Sigmoid colon (tissue), 7 donors: ENCODE results near the gene WDR4. TPM values are rescaled to one million over a fixed set of nuclear protein-coding genes. Genes with fewer than 3 reads are reported as not detected.
"Not testable (repeated sequence)": the region's sequence is repeated elsewhere in the genome, so short reads cannot be mapped to it uniquely, and the experiment has no call there.

Source experiments
- DNase-seq: peaks from one replicate; pipeline ENCODE4 v3.0.0-alpha.2; 2019
- H3K27ac ChIP-seq, 4 donors: fragments of 200-600 bp; sonication (generic); one replicate each; pipeline ENCODE4 v1.5.1; 2016 to 2019; ENCODE audit warnings: mild to moderate bottlenecking in 1 of 4
- H3K27me3 ChIP-seq, 3 donors: fragments of 200-600 bp; sonication (generic); one replicate each; pipeline ENCODE4 v1.5.1; 2019; ENCODE audit warnings: mild to moderate bottlenecking in 1 of 3
- H3K36me3 ChIP-seq, 4 donors: fragments of 200-600 bp; sonication (generic); one replicate each; pipeline ENCODE4 v1.5.1; 2016 to 2019
- H3K4me1 ChIP-seq, 4 donors: fragments of 200-600 bp; sonication (generic); one replicate each; pipeline ENCODE4 v1.5.1; 2017 to 2019
- H3K4me3 ChIP-seq, 4 donors: fragments of 200-600 bp; sonication (generic); one replicate each; pipeline ENCODE4 v1.5.1; 2017 to 2019; ENCODE audit warnings: mild to moderate bottlenecking in 2 of 4, moderate library complexity in 1 of 4
- H3K9me3 ChIP-seq, 4 donors: fragments of 200-600 bp in 3 of 4; sonication (generic) in 3 of 4; one replicate each; pipeline versions ENCODE4 v1.5.1 to v1.6.1; 2013 to 2019
- CTCF ChIP-seq, 4 experiments: fragments of 450-650 bp in 3 of 4; fragments of 200-600 bp in 1 of 4; IDR thresholded peaks; one replicate each; pipeline ENCODE4 v1.5.1; 2016 to 2019; ENCODE audit warnings: antibody characterized with exemption in 4 of 4, mild to moderate bottlenecking in 3 of 4, moderate library complexity in 2 of 4
- EP300 ChIP-seq, 4 donors: sonication (generic); formaldehyde crosslinking; IDR thresholded peaks; one replicate each; pipeline ENCODE4 v1.6.1; 2017; ENCODE audit warnings: antibody characterized with exemption in 4 of 4
- POLR2A ChIP-seq, 2 donors: fragments of 450-650 bp; IDR thresholded peaks; one replicate each; pipeline ENCODE4 v1.6.1; 2016; ENCODE audit warnings: antibody characterized with exemption in 2 of 2, mild to moderate bottlenecking in 2 of 2, moderate library complexity in 2 of 2
- POLR2AphosphoS5 ChIP-seq, 4 donors: sonication (generic); formaldehyde crosslinking; IDR thresholded peaks; one replicate each; pipeline ENCODE4 v1.6.1; 2017; ENCODE audit warnings: antibody characterized with exemption in 4 of 4
- WGBS, 2 donors: extraction: QIAGEN DNeasy Blood & Tissue Kit; methylation state at CpG; one replicate each; pipeline ENCODE4 v1.1.7; 2013; 5-methylcytosine and 5-hydroxymethylcytosine counted together
- intact Hi-C: fragments of 100-400 bp; cut with DNase I; formaldehyde crosslinking; loops from one replicate; pipeline ENCODE4 v1.15.1; 2023
- polyA plus RNA-seq, 3 donors: library from polyadenylated mRNA; stranded (reverse); fragments of 200-250 nt; gene quantifications; one replicate each; pipeline ENCODE4 v1.2.3, GENCODE V29; 2013
- total RNA-seq, 4 donors: library from RNA; depleted of rRNA; stranded (reverse); fragments of >200 nt; gene quantifications; one replicate each; pipeline ENCODE4 v1.1.0, GENCODE V29; 2016
- donor health status: healthy with polysubstance abuse.
- donor health status: Bipolar disorder and iron deficiency.
- donor health status: healthy.

Gene WDR4
- total and polyA plus RNA-seq, 7 donors = 2.8 to 23.5 (median 4.2) TPM

GRCh38 chr21:42811960-42812359 is 67.4 kb downstream of the WDR4 start:
- TF ChIP-seq CTCF (IDR thresholded peaks at IDR 0.05) (no peak), POLR2A (IDR thresholded peaks at IDR 0.05) (no peak), EP300 (IDR thresholded peaks at IDR 0.05) (no peak), POLR2AphosphoS5 (IDR thresholded peaks at IDR 0.05) (no peak)
- Histone ChIP-seq H3K27ac (no peak overlapping the region), H3K9me3 (no peaks in the 10 kb centered on the region), H3K4me3 (no peak overlapping the region), H3K27me3 (peaks cover 0 to 15% (median 0%) of the 10 kb centered on the region in 3 donors), H3K36me3 (no peaks in the 10 kb centered on the region), H3K4me1 (no peaks in the 10 kb centered on the region)
- intact Hi-C loops = no loop called here
- no peak for DNase-seq
- 66% methylated on average over 6 of the region's 6 CpGs for WGBS, 2 donors

- Histone ChIP-seq H3K36me3 (no peaks in the 10 kb centered on the region), H3K4me1 (no peaks in the 10 kb centered on the region), H3K9me3 (no peaks in the 10 kb centered on the region), H3K27ac (no peak overlapping the region), H3K27me3 (peaks cover 0 to 15% (median 0%) of the 10 kb centered on the region in 3 donors), H3K4me3 (no peak overlapping the region)
- no peak for TF ChIP-seq POLR2AphosphoS5 (IDR thresholded peaks at IDR 0.05)
- no peak for TF ChIP-seq EP300 (IDR thresholded peaks at IDR 0.05)
- no peak for TF ChIP-seq CTCF (IDR thresholded peaks at IDR 0.05)
- TF ChIP-seq POLR2A (IDR thresholded peaks at IDR 0.05) = no peak
- no peak for DNase-seq
- 76 to 93% methylated on average over 18 of the region's 18 CpGs for WGBS, 2 donors
- intact Hi-C loops = no loop called here
Measured at GRCh38 chr21:42809577-42810475, 69.5 kb downstream of the WDR4 start.

GRCh38 chr21:42809171-42809570 is 70.2 kb downstream of the WDR4 start:
- intact Hi-C loops = no loop called here
- Histone ChIP-seq H3K36me3 (no peaks in the 10 kb centered on the region), H3K4me1 (no peaks in the 10 kb centered on the region), H3K4me3 (no peak overlapping the region), H3K27ac (no peak overlapping the region), H3K27me3 (peaks cover 0 to 15% (median 0%) of the 10 kb centered on the region in 3 donors), H3K9me3 (no peaks in the 10 kb centered on the region)
- TF ChIP-seq POLR2AphosphoS5 (IDR thresholded peaks at IDR 0.05) (no peak), POLR2A (IDR thresholded peaks at IDR 0.05) (no peak), CTCF (IDR thresholded peaks at IDR 0.05) (no peak), EP300 (IDR thresholded peaks at IDR 0.05) (no peak)
- 90 to 92% methylated on average over 7 of the region's 7 CpGs for WGBS, 2 donors
- DNase-seq = no peak

- H3K9me3 ChIP-seq = no peaks in the 10 kb centered on the region
- 71 to 85% methylated on average over 13 of the region's 13 CpGs for WGBS, 2 donors
- H3K27ac ChIP-seq = no peak overlapping the region
- peaks cover 0 to 15% (median 0%) of the 10 kb centered on the region in 3 donors for H3K27me3 ChIP-seq
- no peaks in the 10 kb centered on the region for H3K36me3 ChIP-seq
- H3K4me3 ChIP-seq = no peak overlapping the region
- no peak for DNase-seq
- intact Hi-C loops = no loop called here
- TF ChIP-seq CTCF (IDR thresholded peaks at IDR 0.05) (no peak), POLR2A (IDR thresholded peaks at IDR 0.05) (no peak), EP300 (IDR thresholded peaks at IDR 0.05) (no peak), POLR2AphosphoS5 (IDR thresholded peaks at IDR 0.05) (no peak)
- no peaks in the 10 kb centered on the region for H3K4me1 ChIP-seq
Measured at GRCh38 chr21:42807938-42808613, 71.3 kb downstream of the WDR4 start.

GRCh38 chr21:42807293-42807895 is 71.9 kb downstream of the WDR4 start:
- H3K9me3 ChIP-seq, intact Hi-C loops, H3K36me3 ChIP-seq, H3K27ac ChIP-seq, DNase-seq, H3K4me3 ChIP-seq, H3K4me1 ChIP-seq: not testable (repeated sequence)
- H3K27me3 ChIP-seq = peaks cover 0 to 15% (median 0%) of the 10 kb centered on the region in 3 donors
- 72 to 88% methylated on average over 16 of the region's 16 CpGs for WGBS, 2 donors
